Measurements from ENCODE around the gene PRG2. TPM values are rescaled to one million over a fixed set of nuclear protein-coding genes. Genes with fewer than 3 reads are reported as not detected.

PRG2 gene
- 0.09 and 0.89 TPM in 2 replicates for total RNA-seq

GRCh38 chr11:57390535-57390934, at the start of gene PRG2:
Gene PRG2, minus strand, starts transcription at chr11:57390650. Its CDS starts 706 bp downstream, at chr11:57389944.

DNA sequence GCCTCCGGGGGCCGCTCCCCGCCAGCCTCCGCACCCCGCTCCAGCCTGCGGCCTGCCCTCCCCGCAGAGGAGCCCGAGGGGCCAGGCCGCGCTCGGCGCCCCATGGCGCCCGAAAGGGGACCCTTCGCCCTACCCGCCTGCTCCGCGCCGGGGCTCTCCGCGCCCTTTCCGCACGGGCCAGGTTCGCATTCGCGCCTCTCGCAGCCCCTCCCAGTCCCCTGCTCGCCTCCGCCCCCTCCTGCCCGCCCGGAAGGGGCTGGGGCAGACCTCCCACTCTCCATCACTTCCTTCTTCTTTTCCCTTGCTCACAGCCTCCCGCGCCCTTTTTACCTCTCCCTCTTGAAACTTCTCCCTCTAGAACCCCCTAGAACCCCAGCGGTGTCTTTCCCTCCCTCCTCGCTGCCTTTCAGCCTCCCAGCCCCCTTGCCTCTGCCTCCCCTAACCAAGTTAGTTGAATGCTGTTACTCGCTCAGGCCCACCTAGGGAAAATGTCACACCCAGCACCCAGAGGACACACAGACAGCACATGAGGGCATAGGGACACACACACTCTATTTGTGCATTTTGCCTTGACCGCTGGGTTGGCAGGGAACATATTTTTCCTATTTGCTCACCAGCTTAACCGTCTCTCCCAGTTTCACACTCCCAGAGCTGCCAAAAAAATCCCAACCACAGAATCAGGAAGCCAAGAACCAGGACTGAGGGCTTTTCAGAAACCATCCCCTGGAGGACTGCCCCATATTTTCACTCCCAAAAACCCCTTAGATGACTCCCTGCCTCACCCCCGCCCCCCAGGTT, 36.7 kb upstream of the PRG2 start, which contains the start of gene SLC43A3:
Gene SLC43A3, minus strand, starts transcription at position 193 of the 798 bp plus-strand sequence. CDS start 949 bp downstream, outside the sequence.

DNA sequence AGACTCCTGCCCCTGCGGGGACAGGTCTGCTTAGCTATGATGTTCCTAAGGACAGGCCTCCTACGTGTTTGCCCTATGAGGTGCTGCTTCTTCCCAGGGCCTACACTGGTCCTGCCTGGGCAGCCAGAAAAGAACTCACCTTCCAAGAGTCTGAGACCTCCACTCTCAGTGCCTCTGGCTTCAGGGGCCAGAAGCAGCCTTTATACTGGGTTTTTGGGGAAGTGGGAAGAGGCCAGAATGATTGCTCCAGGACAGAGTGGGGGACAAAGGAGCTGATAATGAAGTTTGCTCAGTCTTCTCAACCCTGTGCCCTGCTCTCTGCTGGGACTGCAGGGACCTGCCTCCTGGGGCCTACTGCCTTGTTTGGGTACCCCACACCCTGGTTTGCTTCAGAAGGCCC, 9.5 kb downstream of the PRG2 start, which contains the start of gene PRG3:
Gene PRG3, minus strand, starts transcription at position 176 of the 400 bp plus-strand sequence. CDS start 442 bp downstream, outside the sequence.

DNA sequence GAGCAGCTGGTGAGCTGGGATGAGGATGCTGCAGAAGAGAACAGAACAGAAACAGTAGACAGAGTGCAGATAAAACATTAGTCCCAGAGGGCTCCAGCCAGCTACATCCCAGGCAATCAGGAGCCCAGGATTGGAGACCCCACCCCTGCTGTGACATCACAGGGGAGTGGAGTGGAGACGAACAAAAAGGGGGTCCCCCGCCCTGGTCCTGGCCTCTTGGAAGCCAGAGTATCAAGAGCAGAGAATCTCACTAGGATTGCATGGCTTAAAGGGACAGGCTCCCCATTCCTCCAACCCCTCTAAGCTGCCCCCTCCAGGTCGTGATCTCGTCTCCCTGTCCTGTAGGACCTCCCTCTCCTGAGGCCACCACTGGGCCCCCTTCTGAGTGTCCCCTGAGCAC, 52.3 kb downstream of the PRG2 start, which contains the start of gene P2RX3:
Gene P2RX3, plus strand, starts transcription at position 211 of the 400 bp plus-strand sequence. CDS start 199 bp downstream, outside the sequence.

Other genes with a start within 250 kb of the PRG2 start
- not detected in 2 replicates for gene LRRC55, start 208.7 kb downstream of the PRG2 start, total RNA-seq
- gene APLNR, start 153.4 kb downstream of the PRG2 start, total RNA-seq = not detected in 2 replicates
- 63.8 and 76.7 TPM in 2 replicates for gene TNKS1BP1, start 65.7 kb downstream of the PRG2 start, total RNA-seq
- gene SSRP1, start 54.8 kb downstream of the PRG2 start, total RNA-seq = 46.3 and 85.6 TPM in 2 replicates
- gene P2RX3, start 52.3 kb downstream of the PRG2 start, total RNA-seq = not detected in 2 replicates
- not detected in 2 replicates for gene PRG3, start 9.5 kb downstream of the PRG2 start, total RNA-seq
- gene SLC43A3, start 36.5 kb upstream of the PRG2 start, total RNA-seq = 38.6 and 49.6 TPM in 2 replicates
- gene RTN4RL2, start 69.9 kb upstream of the PRG2 start, total RNA-seq = 0.05 TPM in 1 of 2 replicates, not detected in the other
- 12.5 and 17.8 TPM in 2 replicates for gene SLC43A1, start 125.1 kb upstream of the PRG2 start, total RNA-seq
- 14.1 and 22.6 TPM in 2 replicates for gene TIMM10, start 140.1 kb upstream of the PRG2 start, total RNA-seq
- gene SMTNL1, start 146.9 kb upstream of the PRG2 start, total RNA-seq = not detected in 2 replicates
- gene UBE2L6, start 177.0 kb upstream of the PRG2 start, total RNA-seq = 31.2 and 33.7 TPM in 2 replicates
- 4.5 and 7.9 TPM in 2 replicates for gene SERPING1, start 207.0 kb upstream of the PRG2 start, total RNA-seq